T-helper 1 cell treated with Interleukin-12 subunit alpha and Interleukin-12 subunit beta and Interleukin-4 antibody, amounts not matched to agents 30 ng/mL and 1 ng/mL, for 36 hours (primary cell): Measurements from ENCODE around the gene DDI1. TPM values are rescaled to one million over a fixed set of nuclear protein-coding genes. Genes with fewer than 3 reads are reported as not detected.
"Not testable (repeated sequence)": the region's sequence is repeated elsewhere in the genome, so short reads cannot be mapped to it uniquely, and the experiment has no call there.

Source experiments
- intact Hi-C: fragments of 100-400 bp; cut with micrococcal nuclease; formaldehyde crosslinking; loops from one replicate; pipeline ENCODE4 v1.15.1; 2024
- total RNA-seq: library from RNA; stranded (reverse); gene quantifications from 2 replicates; pipeline ENCODE4 v1.2.3, GENCODE V29; 2022

DDI1 gene
- total RNA-seq, 1 donor from 2014 or later: not detected

- intact Hi-C loops: no loop called here
These were observed 555 bp downstream of the DDI1 start for GRCh38 chr11:104036995-104037394.

- intact Hi-C loops: no loop called here
These were observed 5.4 kb downstream of the DDI1 start for GRCh38 chr11:104041792-104042191.

DNA sequence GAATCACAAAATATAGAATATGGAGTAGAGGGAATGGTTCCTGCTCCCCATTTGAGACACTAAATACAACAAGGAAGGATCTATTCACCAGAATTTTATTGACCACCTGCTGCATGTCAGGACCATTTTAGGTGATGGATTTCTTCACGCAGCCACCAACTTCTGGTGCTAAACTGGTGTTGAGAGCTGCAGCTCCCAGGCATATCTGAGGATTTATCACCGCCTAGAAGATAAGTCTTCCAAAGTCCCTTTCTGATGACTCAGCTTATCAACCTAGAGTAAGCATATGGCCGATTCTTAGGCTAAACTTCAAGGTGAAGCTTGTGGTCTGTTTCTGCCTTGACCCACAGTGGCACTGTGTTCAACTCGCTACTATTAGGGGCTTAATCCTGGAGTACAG is 6.7 kb downstream of the DDI1 start:
- intact Hi-C loops: no loop called here

DNA sequence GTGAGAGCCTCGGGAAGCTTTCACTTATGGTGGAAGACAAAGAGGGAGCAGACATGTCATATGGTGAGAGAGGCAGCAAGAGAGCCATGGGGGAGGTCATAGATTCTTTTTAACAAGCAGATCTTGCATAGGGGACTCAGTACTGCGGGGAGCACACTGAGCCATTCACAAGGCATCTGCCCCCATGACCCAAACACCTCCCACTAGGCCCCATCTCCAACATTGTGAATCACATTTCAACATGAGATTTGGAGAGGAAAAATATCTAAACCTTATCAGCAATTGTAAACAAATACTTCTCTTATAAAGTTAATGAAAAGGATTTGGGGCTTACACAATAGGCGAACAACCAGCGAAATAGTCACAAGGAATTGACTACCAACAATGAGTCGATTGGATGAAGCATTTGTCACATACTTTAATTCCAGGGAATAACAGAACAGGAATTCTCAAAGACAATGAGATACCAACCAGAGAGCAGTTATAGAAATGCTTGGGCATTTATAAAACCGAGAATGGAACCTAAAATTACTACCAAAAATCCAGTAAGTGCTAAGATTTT is 7.3 kb downstream of the DDI1 start:
- intact Hi-C loops: no loop called here

DNA sequence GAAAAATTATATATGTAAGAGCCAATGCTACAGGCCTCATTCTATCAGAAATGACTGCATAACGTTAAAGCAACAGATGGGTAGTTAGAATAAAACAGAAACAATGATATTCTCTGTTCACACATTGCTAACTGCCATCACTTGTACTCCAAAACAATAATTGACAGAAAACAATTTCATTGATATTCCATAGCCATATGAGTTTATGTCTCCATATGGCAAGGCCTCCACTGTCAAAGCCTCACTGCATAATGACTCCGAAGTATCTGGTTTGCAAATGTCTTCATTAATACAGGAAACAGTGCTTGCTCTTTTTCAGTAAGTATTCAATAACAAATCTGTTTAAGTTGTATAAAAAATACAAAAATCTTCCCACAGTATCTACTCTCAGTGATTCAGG is 9.9 kb downstream of the DDI1 start:
- intact Hi-C loops: no loop called here

DNA sequence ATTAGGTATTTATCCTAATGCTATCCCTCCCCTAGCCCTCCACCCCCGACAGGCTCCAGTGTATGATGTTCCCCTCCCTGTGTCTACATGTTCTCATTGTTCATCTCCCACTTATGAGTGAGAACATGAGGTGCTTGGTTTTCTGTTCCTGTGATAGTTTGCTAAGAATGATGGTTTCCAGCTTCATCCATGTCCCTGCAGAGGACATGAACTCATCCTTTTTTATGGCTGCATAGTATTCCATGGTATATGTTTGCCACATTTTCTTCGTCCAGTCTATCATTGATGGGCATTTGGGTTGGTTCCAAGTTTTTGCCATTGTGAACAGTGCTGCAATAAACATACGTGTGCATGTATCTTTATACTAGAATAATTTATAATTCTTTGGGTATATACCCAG is 10.4 kb downstream of the DDI1 start:
- intact Hi-C loops: not testable (repeated sequence)

DNA sequence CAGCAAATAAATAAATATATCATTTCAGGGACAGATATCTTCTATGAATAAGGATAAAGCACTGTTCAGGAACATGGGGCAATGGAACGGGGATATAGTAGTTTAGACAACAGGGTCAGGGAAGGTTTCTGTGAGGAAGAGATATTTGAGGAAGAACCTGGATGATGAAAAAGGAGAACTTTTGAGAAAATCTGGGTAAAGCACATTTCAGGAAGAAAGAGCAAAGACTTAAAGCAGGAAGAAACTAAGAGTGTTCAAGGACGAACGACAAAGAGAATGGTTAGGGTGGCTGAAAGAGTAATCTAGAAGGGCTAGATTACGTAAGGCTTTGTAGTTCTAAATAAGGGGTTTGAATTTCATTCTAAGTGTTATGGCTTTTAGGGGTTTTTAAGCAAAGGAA is 12.7 kb downstream of the DDI1 start:
- intact Hi-C loops: no loop called here

DNA sequence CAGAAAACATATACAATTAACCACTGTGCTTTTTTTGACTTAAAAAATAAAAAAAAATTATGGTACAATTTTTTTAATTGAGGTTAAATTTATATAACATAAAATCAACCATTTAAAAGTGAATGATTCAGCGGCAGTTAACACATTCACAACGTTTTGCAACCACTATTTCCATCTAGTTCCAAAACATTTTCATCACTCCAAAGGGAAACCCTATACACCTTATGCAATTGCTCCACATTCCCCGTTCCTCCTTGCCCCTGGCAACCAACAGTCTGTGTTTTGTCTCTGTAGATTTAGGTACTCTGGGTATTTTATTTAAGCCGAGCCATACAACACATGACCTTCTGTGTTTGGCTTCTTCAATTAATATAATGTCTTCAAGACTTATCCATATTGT is 15.3 kb downstream of the DDI1 start:
- intact Hi-C loops: no loop called here

- intact Hi-C loops: no loop called here
These were observed 17.5 kb downstream of the DDI1 start for GRCh38 chr11:104053743-104054478.

DNA sequence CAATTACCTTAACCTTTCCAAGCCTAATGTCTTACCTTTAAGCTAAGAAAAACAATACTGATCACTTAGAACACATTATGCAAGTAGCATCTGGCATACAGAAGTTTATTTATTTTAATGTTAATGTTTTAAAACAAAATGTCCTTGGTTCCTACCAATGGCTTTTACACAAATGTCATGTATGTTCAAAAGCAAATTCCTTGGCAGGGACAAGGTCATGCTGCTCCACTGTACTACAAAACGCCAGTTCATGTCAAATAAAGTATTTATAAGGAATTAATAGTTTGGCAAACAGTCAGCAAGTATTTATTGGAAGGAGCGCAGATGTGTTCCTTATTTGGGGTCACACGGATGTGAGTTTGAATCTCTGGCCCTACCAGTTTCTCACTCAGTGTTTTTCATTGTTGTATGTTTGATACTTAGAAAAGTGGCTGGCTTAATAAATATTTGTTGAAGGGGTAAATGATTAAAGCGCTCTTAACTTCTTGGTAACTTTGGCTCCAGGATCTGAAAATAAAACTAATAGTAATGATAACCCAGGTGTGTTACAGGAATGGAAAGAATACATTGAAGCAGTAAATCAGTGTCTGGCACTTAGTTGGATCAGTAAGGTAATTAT is 18.6 kb downstream of the DDI1 start:
- intact Hi-C loops: loop anchor here (5.0 kb wide), 1 partner anchor 1657 kb away; no protein-coding TSS in a partner anchor

DNA sequence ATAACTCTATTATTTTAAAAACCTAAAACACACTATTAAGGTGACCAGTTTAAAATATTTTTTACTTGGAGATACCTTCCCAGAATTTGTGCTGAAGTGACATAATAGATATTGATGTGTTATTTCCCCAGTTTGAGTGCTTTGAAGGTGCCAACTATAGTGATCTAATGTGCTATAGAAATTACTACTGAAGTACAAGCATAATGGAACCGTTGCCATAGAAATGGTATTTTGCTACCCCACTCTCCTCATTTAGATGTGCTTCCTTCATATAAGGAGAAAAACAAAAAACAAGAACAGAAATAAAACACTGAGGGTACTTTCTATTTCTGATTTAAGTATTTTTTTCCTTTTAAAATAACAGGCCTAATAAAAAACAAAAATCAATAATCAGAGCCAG is 19.2 kb downstream of the DDI1 start:
- intact Hi-C loops: loop anchor here (5.0 kb wide), 1 partner anchor 1657 kb away; no protein-coding TSS in a partner anchor

DNA sequence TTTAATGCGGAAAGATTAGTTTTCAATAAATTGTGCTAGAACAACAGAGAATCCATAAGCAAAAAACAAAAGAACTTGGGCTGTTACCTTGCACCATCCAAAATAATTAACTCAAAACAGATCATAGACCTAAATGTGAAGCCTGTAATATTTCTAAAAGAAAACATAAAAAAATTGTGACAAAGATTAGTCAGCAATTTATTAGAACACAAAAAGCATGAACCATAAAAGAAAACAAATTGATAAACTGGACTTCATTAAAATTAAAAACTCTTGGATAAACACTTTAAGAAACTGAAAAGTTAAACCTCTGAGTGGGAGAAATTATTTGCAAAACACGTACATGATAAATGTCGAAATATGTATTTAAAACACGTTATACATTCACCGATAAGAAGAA is 21.5 kb downstream of the DDI1 start:
- intact Hi-C loops: loop anchor here (5.0 kb wide), 1 partner anchor 1654 kb away; no protein-coding TSS in a partner anchor

GRCh38 chr11:104058680-104059079 is 22.2 kb downstream of the DDI1 start:
- intact Hi-C loops: loop anchor here (5.0 kb wide), 1 partner anchor 1654 kb away; no protein-coding TSS in a partner anchor

- intact Hi-C loops: no loop called here
These were observed 23.8 kb downstream of the DDI1 start for GRCh38 chr11:104060004-104060794.

- intact Hi-C loops: no loop called here
These were observed 24.4 kb downstream of the DDI1 start for GRCh38 chr11:104060820-104061219.

- intact Hi-C loops: no loop called here
These were observed 25.5 kb downstream of the DDI1 start for GRCh38 chr11:104061853-104062521.

DNA sequence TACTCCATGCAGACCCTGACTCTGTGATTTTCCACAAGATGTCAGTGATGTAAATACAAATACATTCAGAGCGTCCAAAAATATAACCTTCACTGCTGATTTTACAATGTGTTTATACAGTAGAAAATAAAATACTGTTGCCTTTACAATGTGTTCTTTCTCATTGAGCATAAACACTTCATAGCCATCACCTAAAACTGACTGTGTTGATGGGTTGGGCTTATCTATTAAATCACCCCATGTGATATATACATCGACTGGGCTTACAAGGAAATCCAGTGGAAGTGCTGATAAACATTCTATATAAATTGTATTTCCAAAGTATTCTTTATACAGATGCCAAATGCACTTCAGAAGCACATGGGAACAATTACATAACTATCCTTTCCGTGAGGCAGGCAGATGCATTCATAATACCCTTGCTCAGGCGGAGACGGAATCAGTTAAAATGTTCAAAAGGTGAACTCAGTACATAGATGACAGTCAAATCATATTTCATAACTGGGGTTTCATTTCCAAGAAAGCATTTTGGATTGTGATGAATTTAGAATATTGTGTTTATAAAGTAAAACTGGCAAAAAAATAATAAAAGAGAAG is 27.7 kb downstream of the DDI1 start:
- intact Hi-C loops: no loop called here

GRCh38 chr11:104067534-104067933 is 31.1 kb downstream of the DDI1 start:
- intact Hi-C loops: no loop called here

GRCh38 chr11:104073950-104074705 is 37.7 kb downstream of the DDI1 start:
- intact Hi-C loops: no loop called here

DNA sequence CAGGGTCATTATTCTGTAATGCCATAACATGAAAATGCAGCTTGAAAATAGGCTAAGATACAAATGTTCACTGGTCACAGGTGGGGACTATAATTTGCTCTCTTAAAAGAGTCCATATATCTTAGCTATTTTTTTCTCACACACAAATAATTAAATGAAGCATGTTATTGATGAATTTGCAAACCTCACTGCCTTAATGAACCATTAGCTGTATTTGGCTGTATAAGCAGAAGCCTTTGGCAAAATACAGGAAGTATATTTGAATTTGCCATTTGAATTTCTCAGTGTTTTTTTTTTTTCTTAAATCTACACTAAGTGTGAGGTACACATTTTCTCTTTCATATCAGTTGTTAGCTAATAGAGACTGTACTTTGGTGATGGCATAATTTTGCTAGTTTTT is 38.7 kb downstream of the DDI1 start:
- intact Hi-C loops: no loop called here
